ENCODE results near the gene COL5A3.

- TF ChIP-seq, protein P1, sequence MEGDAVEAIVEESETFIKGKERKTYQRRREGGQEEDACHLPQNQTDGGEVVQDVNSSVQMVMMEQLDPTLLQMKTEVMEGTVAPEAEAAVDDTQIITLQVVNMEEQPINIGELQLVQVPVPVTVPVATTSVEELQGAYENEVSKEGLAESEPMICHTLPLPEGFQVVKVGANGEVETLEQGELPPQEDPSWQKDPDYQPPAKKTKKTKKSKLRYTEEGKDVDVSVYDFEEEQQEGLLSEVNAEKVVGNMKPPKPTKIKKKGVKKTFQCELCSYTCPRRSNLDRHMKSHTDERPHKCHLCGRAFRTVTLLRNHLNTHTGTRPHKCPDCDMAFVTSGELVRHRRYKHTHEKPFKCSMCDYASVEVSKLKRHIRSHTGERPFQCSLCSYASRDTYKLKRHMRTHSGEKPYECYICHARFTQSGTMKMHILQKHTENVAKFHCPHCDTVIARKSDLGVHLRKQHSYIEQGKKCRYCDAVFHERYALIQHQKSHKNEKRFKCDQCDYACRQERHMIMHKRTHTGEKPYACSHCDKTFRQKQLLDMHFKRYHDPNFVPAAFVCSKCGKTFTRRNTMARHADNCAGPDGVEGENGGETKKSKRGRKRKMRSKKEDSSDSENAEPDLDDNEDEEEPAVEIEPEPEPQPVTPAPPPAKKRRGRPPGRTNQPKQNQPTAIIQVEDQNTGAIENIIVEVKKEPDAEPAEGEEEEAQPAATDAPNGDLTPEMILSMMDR (IDR thresholded peaks at IDR 0.05), result no peak
- no peak for TF ChIP-seq POLR2A (IDR thresholded peaks at IDR 0.05)
These were observed 4.0 kb downstream of the COL5A3 start for GRCh38 chr19:10006335-10006708.
